ENCODE measurements around the gene RPS3.

RPS3 gene

GRCh38 chr11:75435571-75435925 lies 36.2 kb downstream of the RPS3 start:
- DNase-seq (ENCODE audit: low spot score), result no peak

- no peak for DNase-seq (ENCODE audit: low spot score)
Measured at GRCh38 chr11:75436806-75437205, 37.5 kb downstream of the RPS3 start.

- no peak for DNase-seq (ENCODE audit: low spot score)
Measured at GRCh38 chr11:75437966-75438659, 38.8 kb downstream of the RPS3 start.

- no peak for DNase-seq (ENCODE audit: low spot score)
Measured at GRCh38 chr11:75439026-75439425, 39.7 kb downstream of the RPS3 start.

GRCh38 chr11:75439495-75440120 lies 40.3 kb downstream of the RPS3 start:
- no peak for DNase-seq (ENCODE audit: low spot score)

GRCh38 chr11:75440960-75441803 lies 41.9 kb downstream of the RPS3 start:
- DNase-seq (ENCODE audit: low spot score), result no peak

GRCh38 chr11:75441804-75442132 lies 42.5 kb downstream of the RPS3 start:
- DNase-seq (ENCODE audit: low spot score), result no peak

GRCh38 chr11:75442161-75442885 lies 43.0 kb downstream of the RPS3 start:
- no peak for DNase-seq (ENCODE audit: low spot score)

GRCh38 chr11:75443043-75443442 lies 43.7 kb downstream of the RPS3 start:
- no peak for DNase-seq (ENCODE audit: low spot score)

- peak; percentile 42 for DNase-seq (ENCODE audit: low spot score)
Measured at GRCh38 chr11:75445315-75445953, 46.1 kb downstream of the RPS3 start.

GRCh38 chr11:75447415-75447814 lies 48.1 kb downstream of the RPS3 start:
- no peak for DNase-seq (ENCODE audit: low spot score)

- DNase-seq (ENCODE audit: low spot score), result no peak
Measured at GRCh38 chr11:75449271-75449670, 50.0 kb downstream of the RPS3 start.

GRCh38 chr11:75449776-75450175 lies 50.5 kb downstream of the RPS3 start:
- DNase-seq (ENCODE audit: low spot score), result no peak

- no peak for DNase-seq (ENCODE audit: low spot score)
Measured at GRCh38 chr11:75450236-75450635, 50.9 kb downstream of the RPS3 start.

GRCh38 chr11:75450826-75451821 lies 51.8 kb downstream of the RPS3 start:
- DNase-seq (ENCODE audit: low spot score), result no peak

- no peak for DNase-seq (ENCODE audit: low spot score)
Measured at GRCh38 chr11:75453916-75454655, 54.8 kb downstream of the RPS3 start.

- no peak for DNase-seq (ENCODE audit: low spot score)
Measured at GRCh38 chr11:75454987-75455386, 55.7 kb downstream of the RPS3 start.

Data from RKO (cell line).